GM23338 (cell line): Measurements from ENCODE around the gene ARHGEF17. TPM values are rescaled to one million over a fixed set of nuclear protein-coding genes. Genes with fewer than 3 reads are reported as not detected.

ENCODE experiments used
- ATAC-seq: fragments of 200-7000 bp; cut with Tn5 transposase; 3 replicates; pipeline ENCODE4 v1.9.1; 2020
- DNase-seq: peaks from one replicate; pipeline ENCODE4 v3.0.0-alpha.2; 2015; ENCODE audit warnings: low spot score
- H2AFZ ChIP-seq: fragments of 200-600 bp; sonication (generic); 2 replicates; pipeline ENCODE4 v1.8.0; 2016; ENCODE audit warnings: antibody characterized with exemption, mild to moderate bottlenecking, moderate library complexity
- H3F3A ChIP-seq: fragments of 200-600 bp; sonication (generic); replicated peaks from 2 replicates; pipeline ENCODE4 v1.8.0; 2017; ENCODE audit warnings: antibody characterized with exemption, mixed run types, low read depth
- H3K27ac ChIP-seq: fragments of 200-600 bp; sonication (generic); 2 replicates; pipeline ENCODE4 v1.6.1; 2016; ENCODE audit warnings: low read depth
- H3K27me3 ChIP-seq: fragments of 200-600 bp; sonication (generic); 2 replicates; pipeline ENCODE4 v1.8.0; 2016; ENCODE audit warnings: mild to moderate bottlenecking, mixed run types, moderate library complexity; ENCODE audit not compliant: insufficient read depth
- H3K36me3 ChIP-seq: fragments of 200-600 bp; sonication (generic); 2 replicates; pipeline ENCODE4 v1.8.0; 2016; ENCODE audit warnings: mild to moderate bottlenecking; ENCODE audit not compliant: insufficient read depth
- H3K4me1 ChIP-seq: fragments of 200-600 bp; sonication (generic); 2 replicates; pipeline ENCODE4 v1.8.0; 2016; ENCODE audit warnings: mild to moderate bottlenecking, moderate library complexity; ENCODE audit not compliant: insufficient read depth
- H3K4me2 ChIP-seq: fragments of 200-600 bp; sonication (generic); 2 replicates; pipeline ENCODE4 v1.7.1; 2017; ENCODE audit warnings: mixed run types
- H3K4me3 ChIP-seq: fragments of 200-600 bp; sonication (generic); 2 replicates; pipeline ENCODE4 v1.6.1; 2016; ENCODE audit warnings: mixed run types
- H3K79me2 ChIP-seq: fragments of 200-600 bp; sonication (generic); replicated peaks from 2 replicates; pipeline ENCODE4 v1.8.0; 2017; ENCODE audit warnings: mild to moderate bottlenecking; ENCODE audit not compliant: insufficient read depth
- H3K9me2 ChIP-seq: fragments of 200-600 bp; sonication (generic); 2 replicates; pipeline ENCODE4 v1.8.0; 2017; ENCODE audit not compliant: insufficient read depth
- H4K20me1 ChIP-seq: fragments of 200-600 bp; sonication (generic); replicated peaks from 2 replicates; pipeline ENCODE4 v1.8.0; 2017; ENCODE audit warnings: mild to moderate bottlenecking; ENCODE audit not compliant: insufficient read depth
- H3K27ac Mint-ChIP-seq: 2 replicates; pipeline ENCODE4 v1.8.0; 2020; ENCODE audit warnings: inconsistent platforms, mild to moderate bottlenecking, moderate library complexity, mixed read lengths
- H3K27me3 Mint-ChIP-seq: 3 replicates; pipeline ENCODE4 v1.8.0; 2022; ENCODE audit warnings: low read depth, mild to moderate bottlenecking, moderate library complexity, mixed read lengths, inconsistent platforms; ENCODE audit not compliant: insufficient read depth, poor library complexity
- H3K36me3 Mint-ChIP-seq: 3 replicates; pipeline ENCODE4 v1.8.0; 2021; ENCODE audit warnings: low read depth, mild to moderate bottlenecking, inconsistent platforms, moderate library complexity, mixed read lengths
- H3K4me1 Mint-ChIP-seq: 3 replicates; pipeline ENCODE4 v1.8.0; 2020; ENCODE audit warnings: mild to moderate bottlenecking, inconsistent platforms, mixed read lengths
- H3K4me3 Mint-ChIP-seq: 3 replicates; pipeline ENCODE4 v1.8.0; 2021; ENCODE audit warnings: moderate library complexity, mild to moderate bottlenecking, inconsistent platforms, mixed read lengths
- H3K9me3 Mint-ChIP-seq: 3 replicates; pipeline ENCODE4 v1.8.0; 2020; ENCODE audit warnings: moderate library complexity, mild to moderate bottlenecking, inconsistent platforms, mixed read lengths
- CREB1 ChIP-seq: fragments of 250-450 bp; sonication (Bioruptor Pico); IDR thresholded peaks from 2 replicates; pipeline ENCODE4 v1.5.0; 2020; ENCODE audit warnings: low read depth, mild to moderate bottlenecking, moderate library complexity
- CTCF ChIP-seq, 2 experiments: fragments of 200-600 bp in 1 of 2; sonication (generic) in 1 of 2; conservative IDR thresholded peaks; 2 replicates each; pipeline versions ENCODE4 v1.5.1 to v1.6.1; 2016 to 2017; ENCODE audit warnings: antibody characterized with exemption in 2 of 2, low read depth in 2 of 2, mild to moderate bottlenecking in 2 of 2, moderate library complexity in 1 of 2
- EZH2 ChIP-seq: fragments of 200-600 bp; sonication (generic); IDR thresholded peaks from one replicate; pipeline ENCODE4 v1.8.0; 2017; ENCODE audit warnings: antibody characterized with exemption, mild to moderate bottlenecking, low read depth; ENCODE audit not compliant: unreplicated experiment
- NANOG ChIP-seq: IDR thresholded peaks from 2 replicates; pipeline ENCODE4 v1.6.1; 2016; ENCODE audit warnings: antibody characterized with exemption, borderline replicate concordance
- REST ChIP-seq: IDR thresholded peaks from one replicate; pipeline ENCODE4 v1.6.1; 2018; ENCODE audit warnings: antibody characterized with exemption; ENCODE audit not compliant: unreplicated experiment
- ZNF114 ChIP-seq: fragments of 250-450 bp; sonication (Bioruptor Pico); IDR thresholded peaks from 2 replicates; pipeline ENCODE4 v1.5.0; 2020; ENCODE audit warnings: mild to moderate bottlenecking, moderate library complexity
- ZNF331 ChIP-seq: fragments of 250-450 bp; sonication (Bioruptor Pico); IDR thresholded peaks from 2 replicates; pipeline ENCODE4 v1.5.0; 2020; ENCODE audit warnings: low read depth, mild to moderate bottlenecking, moderate library complexity
- polyA plus RNA-seq: library from polyadenylated mRNA; unstranded; fragments of >200 nt; fragmentation: Nextera tagmentation; extraction: Ambion mirVana; gene quantifications from 2 replicates; pipeline ENCODE4 v1.2.1, GENCODE V29; 2016
- total RNA-seq: library from RNA; depleted of rRNA; stranded (reverse); fragments of >200 nt; shearing (Covaris generic); gene quantifications from 2 replicates; pipeline ENCODE4 v1.2.3, GENCODE V29; 2014

ARHGEF17 gene
- total and polyA plus RNA-seq, 2 experiments from 2014 or later, result 2.9 to 15.0 TPM

- Histone ChIP-seq H3K27ac (no peak overlapping the region), H3K36me3 (no peaks in the 10 kb centered on the region), H3K4me1 (no peaks in the 10 kb centered on the region), H3K4me2 (no peak overlapping the region), H3K9me2 (no peaks in the 10 kb centered on the region), H2AFZ (no peak overlapping the region), H3F3A (no peaks in the 10 kb centered on the region), H3K27me3 (no peaks in the 10 kb centered on the region), H3K4me3 (no peak overlapping the region), H4K20me1 (no peaks in the 10 kb centered on the region; the same call in none of the 2 replicates), H3K79me2 (peaks cover 5% of the 10 kb centered on the region; the same call in 1 of the 2 replicates)
- Mint-ChIP-seq H3K36me3 (no peaks in the 10 kb centered on the region; the same call in 2 of the 3 replicates), H3K27ac (no peak overlapping the region), H3K4me1 (peaks cover 24% of the 10 kb centered on the region), H3K9me3 (no peaks in the 10 kb centered on the region), H3K4me3 (no peak overlapping the region), H3K27me3 (peaks cover 8% of the 10 kb centered on the region)
- ATAC-seq, result peak; percentile 10
- DNase-seq, result peak; percentile 32
- TF ChIP-seq EZH2, result no peak
- peak; percentile 43 for TF ChIP-seq REST
Observed at GRCh38 chr11:73388265-73389133, 80.4 kb downstream of the ARHGEF17 start.

GRCh38 chr11:73389134-73389525 is 81.1 kb downstream of the ARHGEF17 start:
- Mint-ChIP-seq H3K27me3 (peaks cover 11% of the 10 kb centered on the region), H3K27ac (no peak overlapping the region), H3K36me3 (no peaks in the 10 kb centered on the region; the same call in 2 of the 3 replicates), H3K4me3 (no peak overlapping the region), H3K9me3 (no peaks in the 10 kb centered on the region), H3K4me1 (peaks cover 21% of the 10 kb centered on the region)
- Histone ChIP-seq H3K4me2 (no peak overlapping the region), H3K4me1 (no peaks in the 10 kb centered on the region), H2AFZ (no peak overlapping the region), H3K79me2 (peaks cover 5% of the 10 kb centered on the region; the same call in 1 of the 2 replicates), H3K27me3 (no peaks in the 10 kb centered on the region), H3K27ac (no peak overlapping the region), H3K36me3 (no peaks in the 10 kb centered on the region), H4K20me1 (no peaks in the 10 kb centered on the region; the same call in none of the 2 replicates), H3F3A (no peaks in the 10 kb centered on the region), H3K9me2 (no peaks in the 10 kb centered on the region), H3K4me3 (no peak overlapping the region)
- DNase-seq (no peak), ATAC-seq (no peak)
- no peak for TF ChIP-seq CREB1
- no peak for TF ChIP-seq ZNF114 (CRISPR knock-in tag)
- no peak for TF ChIP-seq REST
- TF ChIP-seq ZNF331 (CRISPR knock-in tag), result no peak
- TF ChIP-seq CTCF (conservative IDR thresholded peaks at IDR 0.05; ENCODE audit: low read depth in 2 of 2), result no peak
- no peak for TF ChIP-seq NANOG
- TF ChIP-seq EZH2, result no peak
